Activated T-cell treated with anti-CD3 and anti-CD28 coated beads, Interleukin-2, amount 50 U/mL, for 72 hours (primary cell): ENCODE data around the gene GCFC2. TPM values are rescaled to one million over a fixed set of nuclear protein-coding genes. Genes with fewer than 3 reads are reported as not detected.

Experiments used
- ATAC-seq, 2 donors: fragments of 150-1000 bp; cut with Tn5 transposase; replicated peaks in 1 of 2; 2 replicates each; pipeline ENCODE4 v1.10.0; 2021; ENCODE audit warnings: moderate library complexity in 2 of 2, mild to moderate bottlenecking in 1 of 2
- DNase-seq, 2 donors: peaks; one replicate each; pipeline ENCODE4 v3.0.0; 2021 to 2022; ENCODE audit warnings: mixed read lengths in 1 of 2
- H3K27ac Mint-ChIP-seq: one replicate; pipeline ENCODE4 v1.8.0; 2022; ENCODE audit warnings: mild to moderate bottlenecking, moderate library complexity, mixed read lengths
- H3K27me3 Mint-ChIP-seq: one replicate; pipeline ENCODE4 v1.8.0; 2022; ENCODE audit warnings: low read depth, mixed read lengths
- H3K36me3 Mint-ChIP-seq, 2 donors: one replicate each; pipeline ENCODE4 v1.8.0; 2022; ENCODE audit warnings: mixed read lengths in 2 of 2, mild to moderate bottlenecking in 1 of 2; ENCODE audit not compliant: insufficient read depth in 2 of 2
- H3K4me1 Mint-ChIP-seq: one replicate; pipeline ENCODE4 v1.8.0; 2022; ENCODE audit warnings: low read depth, mixed read lengths
- H3K4me3 Mint-ChIP-seq, 2 donors: one replicate each; pipeline ENCODE4 v1.8.0; 2022; ENCODE audit warnings: mild to moderate bottlenecking in 2 of 2, mixed read lengths in 2 of 2, moderate library complexity in 2 of 2
- H3K9me3 Mint-ChIP-seq, 2 donors: one replicate each; pipeline ENCODE4 v1.8.0; 2022; ENCODE audit warnings: mixed read lengths in 2 of 2
- total RNA-seq, 2 donors: library from RNA; stranded (reverse); gene quantifications; one replicate each; pipeline ENCODE4 v1.2.3, GENCODE V29; 2022

Gene GCFC2
- total RNA-seq, 2 donors from 2014 or later = 18.4 to 19.9 TPM

DNA sequence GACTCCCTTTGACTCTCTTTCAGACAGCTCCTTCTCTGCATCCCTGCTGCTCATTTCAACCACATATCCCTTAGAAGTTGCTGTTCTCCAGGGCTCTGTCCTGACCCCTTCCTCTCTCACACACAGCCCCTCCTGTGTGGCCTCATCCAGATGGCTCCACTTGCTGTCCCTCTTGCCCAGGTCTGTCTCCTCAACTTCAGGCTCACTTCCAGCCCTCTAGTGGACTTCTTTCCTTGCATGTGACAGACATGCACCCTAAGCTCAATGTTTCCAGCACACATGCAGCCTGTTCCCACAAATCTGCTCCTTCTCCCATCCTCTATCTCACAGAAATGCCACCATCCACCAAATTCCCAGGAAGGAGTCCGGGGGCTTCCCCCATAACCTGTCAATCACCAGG lies 73.1 kb downstream of the GCFC2 start:
- Mint-ChIP-seq H3K9me3 (no peaks in the 10 kb centered on the region), H3K4me1 (no peaks in the 10 kb centered on the region), H3K27ac (no peak overlapping the region), H3K27me3 (peaks cover 25% of the 10 kb centered on the region), H3K36me3 (no peaks in the 10 kb centered on the region), H3K4me3 (no peak overlapping the region)
- ATAC-seq (no peak), DNase-seq (no peak)

DNA sequence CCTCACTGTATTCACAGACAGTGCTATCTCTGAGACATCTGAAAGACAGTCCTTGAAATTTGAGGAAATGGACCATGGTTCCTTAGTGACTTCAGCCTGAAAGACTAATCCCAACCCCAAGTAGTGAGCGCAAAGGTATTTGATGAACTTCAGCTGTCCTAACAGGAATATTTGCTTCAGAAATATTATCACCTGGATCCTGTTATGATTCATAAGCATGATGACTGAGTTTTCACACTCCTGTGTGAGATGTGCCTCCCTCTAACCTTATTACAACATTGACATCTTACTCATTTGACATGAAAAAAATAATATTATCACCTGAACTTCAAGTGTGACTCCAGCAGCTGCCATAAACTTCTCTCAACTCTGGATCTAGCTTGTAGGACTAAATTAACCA lies 75.8 kb downstream of the GCFC2 start:
- DNase-seq = no peak
- Mint-ChIP-seq H3K27ac (no peak overlapping the region), H3K9me3 (no peaks in the 10 kb centered on the region), H3K27me3 (peaks cover 40% of the 10 kb centered on the region), H3K4me1 (no peaks in the 10 kb centered on the region), H3K4me3 (no peak overlapping the region), H3K36me3 (no peaks in the 10 kb centered on the region)
- ATAC-seq = no peak

DNA sequence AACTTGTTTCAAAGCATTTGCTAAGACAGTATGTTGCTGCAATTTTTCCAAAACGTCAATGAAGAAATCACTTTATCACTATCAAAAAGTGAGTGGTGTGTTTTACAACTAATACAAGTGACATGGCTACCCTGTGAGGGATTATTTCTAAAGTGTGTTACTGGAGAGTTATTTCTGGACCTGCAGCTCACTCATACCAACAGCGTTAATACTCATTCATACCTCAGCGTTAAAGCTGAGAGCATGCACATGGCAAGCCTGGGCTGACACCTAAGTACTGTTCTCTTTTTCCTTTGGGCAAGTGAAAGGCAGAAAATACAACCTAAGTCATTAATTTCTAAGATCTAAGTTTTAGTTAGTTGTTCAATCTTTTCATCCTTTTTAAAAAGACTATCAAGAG lies 77.1 kb downstream of the GCFC2 start:
- Mint-ChIP-seq H3K27ac (no peak overlapping the region), H3K36me3 (no peaks in the 10 kb centered on the region), H3K27me3 (peaks cover 40% of the 10 kb centered on the region), H3K9me3 (no peaks in the 10 kb centered on the region), H3K4me1 (no peaks in the 10 kb centered on the region), H3K4me3 (no peak overlapping the region)
- no peak for ATAC-seq
- no peak for DNase-seq

DNA sequence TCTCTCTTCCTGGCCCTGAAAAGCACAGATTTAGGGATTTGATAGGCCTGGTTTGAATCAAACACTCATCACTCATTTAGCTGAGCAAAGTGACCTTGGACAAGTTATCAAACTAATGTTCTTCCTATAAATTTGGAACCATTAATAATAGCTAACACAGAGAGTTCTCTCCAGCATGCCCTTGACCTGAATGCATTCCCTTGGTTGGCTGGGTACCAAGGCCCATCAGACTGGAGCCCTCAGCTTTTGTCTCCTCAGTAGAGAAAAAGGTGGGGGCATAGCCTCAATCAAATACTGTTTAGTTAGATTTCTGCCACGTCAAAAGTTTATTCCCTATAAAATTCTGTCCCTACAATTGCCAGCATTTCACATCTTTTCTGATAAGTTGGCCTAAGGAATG lies 77.9 kb downstream of the GCFC2 start:
- no peaks in the 10 kb centered on the region for H3K4me1 Mint-ChIP-seq
- no peak overlapping the region for H3K27ac Mint-ChIP-seq
- no peaks in the 10 kb centered on the region for H3K36me3 Mint-ChIP-seq
- no peak for ATAC-seq
- peaks cover 38% of the 10 kb centered on the region for H3K27me3 Mint-ChIP-seq
- H3K4me3 Mint-ChIP-seq = no peak overlapping the region
- no peak for DNase-seq
- no peaks in the 10 kb centered on the region for H3K9me3 Mint-ChIP-seq

DNA sequence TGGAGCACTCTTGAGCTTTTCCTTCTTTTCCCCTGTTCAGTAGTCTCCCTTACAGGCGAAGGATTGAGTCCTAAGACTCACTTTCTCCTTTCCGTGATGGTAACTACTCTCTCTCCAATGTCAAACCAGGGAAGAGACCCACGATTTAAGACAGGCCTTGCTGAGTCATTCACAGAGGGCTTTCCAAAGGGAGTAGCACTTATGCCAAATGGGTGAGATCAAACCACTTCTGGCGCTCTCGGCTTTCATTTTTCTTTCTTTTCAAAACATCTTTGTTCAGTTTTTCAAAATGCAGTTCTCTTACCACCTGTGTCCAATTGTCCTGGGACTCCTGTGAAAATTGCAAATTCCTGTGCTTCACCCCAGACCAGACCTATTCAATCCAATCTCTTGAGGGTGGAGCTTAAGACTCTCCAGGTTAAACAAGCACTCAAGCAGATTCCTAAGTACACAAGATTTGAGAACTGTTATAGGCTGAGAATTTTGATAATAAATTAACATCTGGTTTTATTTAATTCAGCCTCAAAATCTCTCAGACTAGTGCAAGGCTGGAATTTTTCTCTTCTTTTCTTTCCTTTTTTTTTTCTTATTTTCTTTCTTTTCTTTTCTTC lies 78.5 kb downstream of the GCFC2 start:
- no peaks in the 10 kb centered on the region for H3K9me3 Mint-ChIP-seq
- ATAC-seq = no peak
- no peak for DNase-seq
- H3K27me3 Mint-ChIP-seq = peaks cover 32% of the 10 kb centered on the region
- no peaks in the 10 kb centered on the region for H3K4me1 Mint-ChIP-seq
- no peak overlapping the region for H3K4me3 Mint-ChIP-seq
- H3K27ac Mint-ChIP-seq = no peak overlapping the region
- no peaks in the 10 kb centered on the region for H3K36me3 Mint-ChIP-seq

DNA sequence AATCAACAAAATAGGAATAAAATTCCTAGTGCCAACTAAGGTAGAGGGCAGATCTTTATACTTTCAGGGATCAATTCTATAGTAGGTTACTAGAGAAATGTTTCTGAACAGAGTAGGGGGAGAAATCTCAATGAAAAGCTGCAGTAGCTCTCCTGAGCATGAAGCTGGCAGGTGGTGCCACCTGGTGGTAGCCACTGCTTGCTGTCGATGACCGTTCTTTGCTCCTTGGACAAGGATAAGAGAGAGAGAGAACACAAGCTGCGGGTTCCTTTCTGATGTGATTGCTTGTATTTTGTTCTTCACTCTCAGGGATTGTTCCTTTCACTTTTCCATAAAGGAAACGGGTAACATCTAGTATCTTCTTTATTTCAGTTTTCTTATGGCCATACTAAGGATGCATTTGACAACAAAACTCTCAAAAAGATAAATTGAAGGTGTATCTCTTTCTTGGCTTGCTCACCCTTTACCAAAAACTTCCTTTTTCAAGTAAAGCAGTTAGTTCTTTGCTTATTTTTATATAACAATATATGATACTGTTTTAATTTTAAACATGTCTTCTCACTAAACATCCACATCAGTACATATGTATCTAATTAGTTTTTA lies 82.7 kb downstream of the GCFC2 start:
- H3K9me3 Mint-ChIP-seq = no peaks in the 10 kb centered on the region
- H3K4me1 Mint-ChIP-seq = no peaks in the 10 kb centered on the region
- H3K36me3 Mint-ChIP-seq = no peaks in the 10 kb centered on the region
- DNase-seq (peak; percentile 63 to 69), ATAC-seq (peak; percentile 58 to 63)
- H3K27me3 Mint-ChIP-seq = peaks cover 50% of the 10 kb centered on the region
- H3K27ac Mint-ChIP-seq = no peak overlapping the region
- no peak overlapping the region for H3K4me3 Mint-ChIP-seq

DNA sequence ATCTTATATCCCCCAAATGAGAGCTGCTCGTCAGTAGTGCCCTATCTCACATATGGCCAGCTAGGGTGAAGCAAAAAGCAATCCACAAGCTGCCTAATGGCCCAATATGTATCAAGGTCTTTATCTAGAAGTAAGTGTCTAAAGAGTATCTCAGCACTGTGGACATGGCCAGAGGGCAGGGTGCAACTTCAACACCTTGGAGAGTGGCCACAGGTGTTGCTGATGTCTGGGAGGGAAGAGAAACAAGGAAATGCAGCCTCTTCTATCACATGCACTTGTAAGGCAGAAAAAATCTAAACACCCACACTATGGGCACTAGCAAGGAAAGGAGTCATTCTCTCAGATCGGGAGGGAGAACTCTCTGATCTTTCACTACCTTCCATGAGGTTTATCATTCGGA lies 87.8 kb downstream of the GCFC2 start:
- Mint-ChIP-seq H3K27me3 (peaks cover 23% of the 10 kb centered on the region), H3K36me3 (no peaks in the 10 kb centered on the region), H3K4me3 (no peak overlapping the region), H3K4me1 (peaks cover 5% of the 10 kb centered on the region), H3K27ac (no peak overlapping the region), H3K9me3 (peaks cover 0 to 2% of the 10 kb centered on the region in 2 donors)
- DNase-seq (no peak), ATAC-seq (no peak)

DNA sequence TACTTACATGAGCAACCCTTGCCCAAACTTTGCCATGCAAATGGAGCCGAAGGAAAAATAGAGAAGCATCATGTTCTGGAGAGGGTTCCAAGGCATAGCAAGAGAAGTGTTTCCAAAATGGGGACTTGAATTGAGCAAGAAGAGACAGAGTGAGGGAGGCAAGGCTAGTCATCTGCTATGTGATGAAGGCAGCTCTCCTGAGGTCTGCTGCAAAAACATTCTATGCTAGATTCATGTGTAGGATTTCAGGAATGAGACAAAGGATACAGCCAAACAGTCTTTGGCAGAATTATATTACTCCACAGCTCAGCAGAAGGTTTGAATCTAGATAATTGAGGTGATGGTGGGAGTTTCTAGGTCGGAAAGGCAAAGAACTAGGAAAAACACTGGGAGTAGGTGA lies 88.2 kb downstream of the GCFC2 start:
- Mint-ChIP-seq H3K27me3 (peaks cover 28% of the 10 kb centered on the region), H3K27ac (no peak overlapping the region), H3K4me1 (peaks cover 5% of the 10 kb centered on the region), H3K36me3 (no peaks in the 10 kb centered on the region), H3K9me3 (peaks cover 0 to 2% of the 10 kb centered on the region in 2 donors), H3K4me3 (no peak overlapping the region)
- DNase-seq = no peak
- no peak for ATAC-seq

DNA sequence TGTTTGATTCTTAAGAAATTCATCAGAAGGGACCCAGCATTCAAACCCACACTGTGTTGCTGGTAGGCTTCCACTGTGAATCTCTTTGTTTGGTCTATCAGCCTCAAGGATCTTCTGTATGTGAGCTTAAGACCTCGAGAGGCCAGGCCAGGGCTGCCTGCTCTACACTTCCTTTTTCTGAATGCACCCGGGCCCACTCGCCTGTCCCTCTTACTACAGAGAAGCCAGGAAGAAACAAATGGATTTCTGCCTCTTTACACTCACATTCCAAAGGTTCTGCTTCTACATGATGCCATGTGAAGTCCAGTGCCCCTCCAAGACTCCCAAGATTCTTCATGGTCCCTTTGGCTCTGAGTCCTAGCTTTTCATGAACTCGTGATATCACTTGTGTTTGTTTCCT lies 89.5 kb downstream of the GCFC2 start:
- Mint-ChIP-seq H3K36me3 (no peaks in the 10 kb centered on the region), H3K4me1 (peaks cover 5% of the 10 kb centered on the region), H3K9me3 (peaks cover 0 to 2% of the 10 kb centered on the region in 2 donors), H3K27ac (no peak overlapping the region), H3K27me3 (peaks cover 21% of the 10 kb centered on the region), H3K4me3 (no peak overlapping the region)
- no peak for ATAC-seq
- DNase-seq = no peak

DNA sequence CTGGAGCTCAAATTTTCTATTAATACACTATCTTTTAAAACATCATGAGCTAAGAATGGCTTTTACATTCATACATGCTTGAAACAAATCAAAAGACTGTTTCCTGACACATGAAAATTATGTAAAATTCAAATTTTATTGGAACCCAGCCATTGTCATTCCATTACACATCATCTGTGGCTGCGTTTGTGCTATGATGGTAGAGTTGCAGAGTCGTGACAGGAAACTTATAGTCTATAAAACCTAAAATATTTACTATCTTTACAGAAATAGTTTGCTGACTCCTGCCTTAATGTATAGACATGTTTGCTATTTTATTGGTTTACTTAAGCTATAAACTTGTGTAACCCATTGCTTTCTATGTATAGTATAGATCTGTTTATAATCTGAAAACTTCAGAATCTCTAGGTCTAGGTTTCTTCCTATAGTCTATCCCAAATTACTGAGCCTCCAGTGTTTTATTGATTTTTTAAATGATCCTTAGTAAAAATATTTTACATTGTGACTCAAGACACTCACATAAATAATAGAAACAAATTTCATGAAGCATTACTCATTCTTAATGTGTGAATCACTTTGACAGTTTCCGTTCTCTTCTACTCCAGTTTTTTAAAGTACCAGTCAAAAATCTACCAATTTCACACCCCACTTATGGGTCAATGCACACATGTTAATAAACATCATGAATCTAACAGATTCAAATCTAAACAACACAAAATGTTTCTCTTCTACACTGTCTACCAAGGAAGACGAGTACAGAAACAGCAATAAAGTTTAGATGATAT lies 90.6 kb downstream of the GCFC2 start:
- Mint-ChIP-seq H3K4me1 (peaks cover 5% of the 10 kb centered on the region), H3K9me3 (peaks cover 0 to 2% of the 10 kb centered on the region in 2 donors), H3K27ac (no peak overlapping the region), H3K36me3 (no peaks in the 10 kb centered on the region), H3K27me3 (peaks cover 18% of the 10 kb centered on the region), H3K4me3 (no peak overlapping the region)
- ATAC-seq (no peak), DNase-seq (no peak)

DNA sequence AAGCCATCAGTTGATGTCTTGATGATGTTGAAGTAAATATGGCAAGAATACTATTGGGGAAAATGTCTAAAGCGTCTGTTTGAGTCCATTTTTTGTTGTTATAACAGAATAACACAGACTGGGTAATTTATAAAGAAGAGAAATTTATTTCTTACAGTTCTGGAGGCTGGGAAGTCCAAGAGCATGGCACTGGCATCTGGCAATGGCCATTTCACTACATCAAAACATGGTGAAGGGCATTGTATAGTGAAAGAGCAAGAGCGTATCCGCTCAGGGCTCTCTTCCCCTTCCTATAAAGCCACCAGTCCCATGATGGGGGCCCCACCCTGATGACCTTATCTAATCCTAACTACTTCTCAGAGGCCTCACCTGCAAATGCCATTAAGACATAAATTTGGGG lies 93.8 kb downstream of the GCFC2 start:
- ATAC-seq (no peak), DNase-seq (no peak)
- Mint-ChIP-seq H3K36me3 (no peaks in the 10 kb centered on the region), H3K4me3 (no peak overlapping the region), H3K27ac (no peak overlapping the region), H3K4me1 (peaks cover 5% of the 10 kb centered on the region), H3K9me3 (peaks cover 0 to 2% of the 10 kb centered on the region in 2 donors), H3K27me3 (peaks cover 28% of the 10 kb centered on the region)

DNA sequence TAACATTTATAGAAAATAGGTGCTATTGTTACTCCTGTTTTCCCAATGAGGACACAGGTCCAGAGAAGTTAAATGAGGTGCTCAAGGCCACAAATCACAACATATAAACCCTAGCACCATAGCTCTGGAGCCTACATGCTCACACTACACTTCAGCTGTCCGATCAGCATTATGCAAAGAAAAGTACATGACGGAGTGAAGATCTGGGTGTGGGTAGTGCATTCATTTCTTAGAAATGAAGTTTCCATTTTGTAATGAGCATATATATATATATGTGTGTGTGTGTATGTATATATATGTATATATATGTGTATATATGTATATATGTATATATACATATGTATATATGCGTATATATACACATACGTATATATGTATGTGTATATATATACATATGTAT lies 94.3 kb downstream of the GCFC2 start:
- peaks cover 5% of the 10 kb centered on the region for H3K4me1 Mint-ChIP-seq
- H3K4me3 Mint-ChIP-seq = no peak overlapping the region

DNA sequence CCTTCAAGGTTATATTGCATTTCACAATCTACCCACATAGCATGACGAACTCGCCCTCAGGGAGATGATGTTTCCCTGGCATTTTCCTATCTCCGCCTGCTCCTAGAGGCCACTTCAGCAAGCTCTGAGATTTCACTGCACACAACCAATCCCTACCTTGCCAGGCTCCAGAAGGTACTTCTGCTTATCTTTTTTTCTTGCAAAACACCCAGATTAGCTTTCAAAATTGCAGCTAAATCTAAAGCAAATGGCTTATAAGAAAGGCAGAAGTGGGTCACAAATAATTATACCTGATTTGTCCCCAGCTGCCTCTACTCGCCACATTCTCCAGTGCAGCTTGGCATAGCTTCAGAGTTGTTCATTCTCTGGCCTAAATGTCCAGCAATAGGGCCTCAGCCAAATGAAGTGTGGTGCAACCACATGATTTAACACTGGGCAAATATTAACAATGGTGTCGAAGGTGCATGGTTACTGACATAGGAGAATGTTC lies 96.5 kb downstream of the GCFC2 start:
- no peaks in the 10 kb centered on the region for H3K9me3 Mint-ChIP-seq
- H3K4me1 Mint-ChIP-seq = no peaks in the 10 kb centered on the region
- H3K36me3 Mint-ChIP-seq = no peaks in the 10 kb centered on the region
- no peak for ATAC-seq
- no peak overlapping the region for H3K27ac Mint-ChIP-seq
- H3K4me3 Mint-ChIP-seq = no peak overlapping the region
- H3K27me3 Mint-ChIP-seq = peaks cover 51% of the 10 kb centered on the region
- no peak for DNase-seq

More for the DNA sequence above, 94.3 kb downstream of the GCFC2 start:
- Mint-ChIP-seq H3K27me3 (peaks cover 33% of the 10 kb centered on the region), H3K36me3 (no peaks in the 10 kb centered on the region), H3K27ac (no peak overlapping the region), H3K9me3 (peaks cover 0 to 2% of the 10 kb centered on the region in 2 donors)
- no peak for DNase-seq
- ATAC-seq = no peak
